ENCODE data around the gene PDZK1.

GRCh38 chr1:145688328-145688727 is 18.8 kb downstream of the PDZK1 start:
- no peak for TF ChIP-seq CTCF (IDR thresholded peaks at IDR 0.05; ENCODE audit: poor library complexity, severe bottlenecking)
- TF ChIP-seq EP300 (conservative IDR thresholded peaks at IDR 0.05; ENCODE audit: poor library complexity, severe bottlenecking): no peak
